Caco-2 (cell line): ENCODE results near the gene PHPT1. TPM values are rescaled to one million over a fixed set of nuclear protein-coding genes. Genes with fewer than 3 reads are reported as not detected.

Experiments
- BruUV-seq: library from RNA; stranded (reverse); fragments of 400-500 nt; replicated peaks from 2 replicates; lab custom pipeline; 2021; lab: Mats Ljungman, UMichigan
- CTCF ChIA-PET: fragments of 300-600 bp; sonication (Branson Sonifier 250); formaldehyde crosslinking; loops from one replicate; lab custom pipeline; 2022; ENCODE audit warnings: antibody characterized with exemption; lab: Charles Lee
- POLR2A ChIA-PET: fragments of 300-600 bp; sonication (Branson Sonifier 250); formaldehyde crosslinking; loops from one replicate; lab custom pipeline; 2022; ENCODE audit warnings: antibody characterized with exemption; lab: Charles Lee
- DNase-seq, 2 experiments: peaks; one replicate each; pipeline versions ENCODE4 v3.0.0 to v3.0.0-alpha.2; 2020 to 2022
- H3K27me3 ChIP-seq: replicated peaks from 2 replicates; pipeline ENCODE4 v1.6.0; 2011; ENCODE audit warnings: low read length; ENCODE audit not compliant: control insufficient read depth, insufficient read depth
- H3K36me3 ChIP-seq: 2 replicates; pipeline ENCODE4 v1.5.1; 2011; ENCODE audit warnings: low read length; ENCODE audit not compliant: control insufficient read depth, insufficient read depth
- H3K4me1 ChIP-seq: fragments of 250-450 bp; sonication (Bioruptor Pico); 2 replicates; pipeline ENCODE4 v1.5.1; 2020; ENCODE audit warnings: mild to moderate bottlenecking
- H3K4me3 ChIP-seq: 2 replicates; pipeline ENCODE4 v1.5.1; 2011; ENCODE audit warnings: low read depth, mild to moderate bottlenecking, control low read depth, low read length
- H3K9me3 ChIP-seq: fragments of 250-450 bp; sonication (Bioruptor Pico); 2 replicates; pipeline ENCODE4 v1.5.1; 2020; ENCODE audit warnings: mild to moderate bottlenecking, moderate library complexity
- H3K27ac Mint-ChIP-seq: one replicate; pipeline ENCODE4 v1.8.0; 2022; ENCODE audit warnings: mixed read lengths; ENCODE audit not compliant: unreplicated experiment
- H3K27me3 Mint-ChIP-seq: one replicate; pipeline ENCODE4 v1.8.0; 2022; ENCODE audit warnings: mixed read lengths; ENCODE audit not compliant: insufficient read depth, unreplicated experiment
- H3K36me3 Mint-ChIP-seq: one replicate; pipeline ENCODE4 v1.8.0; 2022; ENCODE audit warnings: mild to moderate bottlenecking, mixed read lengths; ENCODE audit not compliant: insufficient read depth, unreplicated experiment
- H3K4me1 Mint-ChIP-seq: one replicate; pipeline ENCODE4 v1.8.0; 2022; ENCODE audit warnings: low read depth, mixed read lengths; ENCODE audit not compliant: unreplicated experiment
- H3K4me3 Mint-ChIP-seq: one replicate; pipeline ENCODE4 v1.8.0; 2022; ENCODE audit warnings: mild to moderate bottlenecking, moderate library complexity, mixed read lengths; ENCODE audit not compliant: unreplicated experiment
- H3K9me3 Mint-ChIP-seq: one replicate; pipeline ENCODE4 v1.8.0; 2022; ENCODE audit warnings: mixed read lengths; ENCODE audit not compliant: unreplicated experiment
- CTCF ChIP-seq, 2 experiments: fragments of 200-600 bp in 1 of 2; IDR thresholded peaks; 1 replicate in 1 of 2; 2 replicates in 1 of 2; pipeline versions ENCODE4 v1.5.1 to v1.8.0; 2011 to 2022; ENCODE audit warnings: antibody characterized with exemption in 1 of 2, control low read depth in 1 of 2, inconsistent platforms in 1 of 2, low read depth in 1 of 2, low read length in 1 of 2, mild to moderate bottlenecking in 1 of 2, moderate library complexity in 1 of 2; ENCODE audit not compliant: insufficient read depth in 1 of 2, severe bottlenecking in 1 of 2, unreplicated experiment in 1 of 2
- intact Hi-C: fragments of 100-400 bp; cut with micrococcal nuclease; formaldehyde crosslinking; loops from one replicate; pipeline ENCODE4 v1.10.0; 2022; ENCODE audit not compliant: unreplicated experiment
- total RNA-seq: library from RNA; stranded (reverse); gene quantifications from 2 replicates; pipeline ENCODE4 v1.2.3, GENCODE V29; 2022

Gene PHPT1
- total RNA-seq, 1 experiment from 2014 or later = 105 TPM

DNA sequence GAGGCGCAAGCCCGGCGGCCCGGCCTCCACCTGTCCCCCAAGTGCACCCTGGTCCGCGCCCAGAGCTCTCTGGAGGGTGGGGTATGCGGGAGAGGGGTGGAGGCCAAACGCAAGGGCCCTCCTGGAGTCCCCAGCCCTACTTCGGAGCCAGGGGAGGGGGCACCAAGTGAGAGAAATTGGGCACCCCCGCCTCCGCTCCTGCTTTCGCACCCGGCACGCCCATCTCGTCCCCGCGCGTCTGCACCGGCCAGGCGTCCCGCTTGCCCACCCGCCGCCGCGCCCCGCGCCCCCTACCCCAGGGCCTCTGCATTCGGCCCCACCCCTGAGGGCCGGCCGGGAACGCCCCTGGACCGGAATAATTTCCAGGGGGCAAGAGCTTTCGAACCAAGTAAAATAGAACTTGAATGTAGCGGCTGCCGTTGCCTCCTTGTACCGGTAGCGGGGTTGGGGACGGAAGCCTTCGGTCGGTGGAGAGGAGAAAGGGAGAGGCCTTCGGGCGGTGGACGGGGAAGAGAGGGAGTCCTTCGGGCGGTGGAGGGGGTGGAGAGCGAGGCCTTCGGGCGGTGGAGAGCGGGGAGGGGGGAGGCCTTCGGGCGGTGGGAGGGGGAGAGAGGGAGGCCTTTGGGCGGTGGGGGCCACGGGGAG lies 694 bp upstream of the PHPT1 start:
- TSS peak; percentile 80 for BruUV-seq
- Mint-ChIP-seq H3K27me3 (no peaks in the 10 kb centered on the region), H3K36me3 (peaks cover 66% of the 10 kb centered on the region), H3K4me1 (no peaks in the 10 kb centered on the region), H3K4me3 (peak overlapping the region; percentile 97), H3K27ac (peak overlapping the region; percentile 87), H3K9me3 (no peaks in the 10 kb centered on the region)
- no peaks in the 10 kb centered on the region for H3K9me3 ChIP-seq
- ChIA-PET CTCF (interaction anchor here (0.5 to 1.5 kb wide), 5 partner anchors 28 to 225 kb away, joined by 3 to 5 read pairs (median 3); no protein-coding TSS in a partner anchor), POLR2A (interaction anchor here (0.6 to 0.7 kb wide), 2 partner anchors 78 to 429 kb away, joined by 3 read pairs; no protein-coding TSS in a partner anchor)
- TF ChIP-seq CTCF (IDR thresholded peaks at IDR 0.05; ENCODE audit: insufficient read depth in 1 of 2, low read depth in 1 of 2, low read length in 1 of 2, severe bottlenecking in 1 of 2, unreplicated experiment in 1 of 2) = no peak
- DNase-seq = peak in 1 of 2 experiments; percentile 77
- peak overlapping the region; percentile 97 for H3K4me3 ChIP-seq
- H3K4me1 ChIP-seq = peaks cover 8% of the 10 kb centered on the region; the same call in 1 of the 2 replicates
- peaks cover 1% of the 10 kb centered on the region; the same call in 1 of the 2 replicates for H3K36me3 ChIP-seq
- intact Hi-C loops = loop anchor here (1.0 to 10.0 kb wide), 3 partner anchors 18 to 96 kb away; partner anchors contain the start of genes C8G, EDF1, FBXW5 and RABL6
- no peaks in the 10 kb centered on the region for H3K27me3 ChIP-seq

GRCh38 chr9:136849960-136850865 lies 1.0 kb downstream of the PHPT1 start:
- no peak for DNase-seq
- peak overlapping the region; percentile 97 for H3K4me3 Mint-ChIP-seq
- H3K27ac Mint-ChIP-seq = peak overlapping the region; percentile 87
- H3K27me3 ChIP-seq = no peaks in the 10 kb centered on the region
- CTCF ChIA-PET = interaction anchor here (0.6 kb wide), 1 partner anchor 123 kb away, joined by 3 read pairs; no protein-coding TSS in a partner anchor
- TSS peak; percentile 70 for BruUV-seq
- H3K27me3 Mint-ChIP-seq = no peaks in the 10 kb centered on the region
- no peak for TF ChIP-seq CTCF (IDR thresholded peaks at IDR 0.05; ENCODE audit: insufficient read depth in 1 of 2, low read depth in 1 of 2, low read length in 1 of 2, severe bottlenecking in 1 of 2, unreplicated experiment in 1 of 2)
- no peaks in the 10 kb centered on the region for H3K9me3 Mint-ChIP-seq
- peaks cover 1% of the 10 kb centered on the region; the same call in 1 of the 2 replicates for H3K36me3 ChIP-seq
- H3K4me1 Mint-ChIP-seq = no peaks in the 10 kb centered on the region
- intact Hi-C loops = loop anchor here (1.0 to 10.0 kb wide), 3 partner anchors 16 to 95 kb away; partner anchors contain the start of genes C8G, EDF1, FBXW5 and RABL6
- peaks cover 67% of the 10 kb centered on the region for H3K36me3 Mint-ChIP-seq
- peak overlapping the region; percentile 67 for H3K4me3 ChIP-seq
- POLR2A ChIA-PET = no interaction called here
- peaks cover 8% of the 10 kb centered on the region; the same call in 1 of the 2 replicates for H3K4me1 ChIP-seq
- no peaks in the 10 kb centered on the region for H3K9me3 ChIP-seq
